Measurements from ENCODE around the gene ACTR1A. TPM values are rescaled to one million over a fixed set of nuclear protein-coding genes. Genes with fewer than 3 reads are reported as not detected.

Gene ACTR1A
- polyA plus RNA-seq, 1 donor (not counting 4 experiments of a cell fraction or from before 2014, with no cell fraction given): 162 TPM

GRCh38 chr10:102476466-102477141 lies 25.9 kb downstream of the ACTR1A start:
- Histone ChIP-seq H3K4me2 (ENCODE audit: control insufficient read depth, extremely low read depth, insufficient read depth, low read depth, low read length) (no peak overlapping the region), H3K4me3 (ENCODE audit: control insufficient read depth in 2 of 3, extremely low read depth in 1 of 3, insufficient read depth in 2 of 3, low read depth in 1 of 3, low read length in 3 of 3) (no peak overlapping the region), H3K9ac (ENCODE audit: control insufficient read depth, extremely low read depth, insufficient read depth, low read length) (no peak overlapping the region), H3K27ac (ENCODE audit: control insufficient read depth, insufficient read depth, low read length) (no peak overlapping the region), H3K79me2 (ENCODE audit: control insufficient read depth, insufficient read depth, low read length) (no peaks in the 10 kb centered on the region), H3K36me3 (ENCODE audit: control insufficient read depth in 2 of 2, extremely low read depth in 1 of 2, insufficient read depth in 2 of 2, low read length in 2 of 2) (peaks cover 0 to 18% of the 10 kb centered on the region in 2 experiments), H3K4me1 (ENCODE audit: control insufficient read depth, extremely low read depth, insufficient read depth, low read length) (no peaks in the 10 kb centered on the region), H3K9me1 (ENCODE audit: control insufficient read depth, extremely low read depth, insufficient read depth, low read length) (no peaks in the 10 kb centered on the region), H2AFZ (ENCODE audit: control insufficient read depth, low read length) (no peak overlapping the region), H4K20me1 (ENCODE audit: control insufficient read depth, extremely low read depth, insufficient read depth, low read length) (no peaks in the 10 kb centered on the region), H3K9me3 (ENCODE audit: control insufficient read depth, low read depth, low read length) (no peaks in the 10 kb centered on the region), H3K27me3 (ENCODE audit: control insufficient read depth, extremely low read depth, insufficient read depth, low read length) (no peaks in the 10 kb centered on the region)
- dilution Hi-C loops (cut with MboI; ENCODE audit: extremely low pct_ligation_motif_present, low sequenced_read_pairs): no loop called here
- DNase-seq (ENCODE audit: low read depth, low spot score) (no peak), FAIRE-seq (no peak)
- TF ChIP-seq EZH2 (IDR thresholded peaks at IDR 0.05; ENCODE audit: low read length) (no peak), CTCF (optimal IDR thresholded peaks at IDR 0.05 in 1 of 3, IDR thresholded peaks at IDR 0.05 in 1 of 3, conservative IDR thresholded peaks at IDR 0.05 in 1 of 3; ENCODE audit: extremely low read depth in 1 of 3, insufficient read depth in 2 of 3, low read length in 3 of 3) (no peak)

- dilution Hi-C loops (cut with MboI; ENCODE audit: extremely low pct_ligation_motif_present, low sequenced_read_pairs): no loop called here
- H3K4me1 ChIP-seq (ENCODE audit: control insufficient read depth, extremely low read depth, insufficient read depth, low read length): no peaks in the 10 kb centered on the region
- H3K9me1 ChIP-seq (ENCODE audit: control insufficient read depth, extremely low read depth, insufficient read depth, low read length): no peaks in the 10 kb centered on the region
- H2AFZ ChIP-seq (ENCODE audit: control insufficient read depth, low read length): no peak overlapping the region
- H4K20me1 ChIP-seq (ENCODE audit: control insufficient read depth, extremely low read depth, insufficient read depth, low read length): no peaks in the 10 kb centered on the region
- no peaks in the 10 kb centered on the region for H3K9me3 ChIP-seq (ENCODE audit: control insufficient read depth, low read depth, low read length)
- H3K79me2 ChIP-seq (ENCODE audit: control insufficient read depth, insufficient read depth, low read length): no peaks in the 10 kb centered on the region
- H3K27me3 ChIP-seq (ENCODE audit: control insufficient read depth, extremely low read depth, insufficient read depth, low read length): no peaks in the 10 kb centered on the region
- H3K36me3 ChIP-seq (ENCODE audit: control insufficient read depth in 2 of 2, extremely low read depth in 1 of 2, insufficient read depth in 2 of 2, low read length in 2 of 2): peaks cover 0 to 9% of the 10 kb centered on the region in 2 experiments
- DNase-seq (ENCODE audit: low read depth, low spot score): no peak
- H3K4me2 ChIP-seq (ENCODE audit: control insufficient read depth, extremely low read depth, insufficient read depth, low read depth, low read length): no peak overlapping the region
- no peak for TF ChIP-seq EZH2 (IDR thresholded peaks at IDR 0.05; ENCODE audit: low read length)
- no peak for TF ChIP-seq CTCF (optimal IDR thresholded peaks at IDR 0.05 in 1 of 3, IDR thresholded peaks at IDR 0.05 in 1 of 3, conservative IDR thresholded peaks at IDR 0.05 in 1 of 3; ENCODE audit: extremely low read depth in 1 of 3, insufficient read depth in 2 of 3, low read length in 3 of 3)
- H3K27ac ChIP-seq (ENCODE audit: control insufficient read depth, insufficient read depth, low read length): no peak overlapping the region
- no peak overlapping the region for H3K4me3 ChIP-seq (ENCODE audit: control insufficient read depth in 2 of 3, extremely low read depth in 1 of 3, insufficient read depth in 2 of 3, low read depth in 1 of 3, low read length in 3 of 3)
- no peak overlapping the region for H3K9ac ChIP-seq (ENCODE audit: control insufficient read depth, extremely low read depth, insufficient read depth, low read length)
- FAIRE-seq: no peak
Measured at GRCh38 chr10:102475451-102476040, 27.0 kb downstream of the ACTR1A start.

Data from keratinocyte (primary cell).